ENCODE results near the gene TMEM141.
"Not testable (repeated sequence)": the region's sequence is repeated elsewhere in the genome, so short reads cannot be mapped to it uniquely, and the experiment has no call there.

The TMEM141 gene

GRCh38 chr9:136755302-136756133 lies 35.6 kb upstream of the TMEM141 start:
- DNase-seq: not testable (repeated sequence)

- no peak for DNase-seq
Measured at GRCh38 chr9:136756134-136756438, 35.1 kb upstream of the TMEM141 start.

GRCh38 chr9:136756836-136757235 lies 34.3 kb upstream of the TMEM141 start:
- DNase-seq: no peak

GRCh38 chr9:136757328-136757727 lies 33.8 kb upstream of the TMEM141 start:
- DNase-seq: no peak

GRCh38 chr9:136757751-136758140 lies 33.4 kb upstream of the TMEM141 start:
- DNase-seq: no peak

- no peak for DNase-seq
Measured at GRCh38 chr9:136759001-136759400, 32.1 kb upstream of the TMEM141 start.

- DNase-seq: no peak
Measured at GRCh38 chr9:136759436-136760325, 31.5 kb upstream of the TMEM141 start.

- DNase-seq: no peak
Measured at GRCh38 chr9:136760424-136760823, 30.7 kb upstream of the TMEM141 start.

- DNase-seq: peak; percentile 25
Measured at GRCh38 chr9:136760834-136761544, 30.2 kb upstream of the TMEM141 start.

GRCh38 chr9:136761545-136761981 lies 29.6 kb upstream of the TMEM141 start:
- DNase-seq: no peak

- no peak for DNase-seq
Measured at GRCh38 chr9:136762221-136762691, 28.9 kb upstream of the TMEM141 start.

GRCh38 chr9:136762915-136763648 lies 28.1 kb upstream of the TMEM141 start:
- DNase-seq: peak; percentile 61

GRCh38 chr9:136763649-136764035 lies 27.5 kb upstream of the TMEM141 start:
- no peak for DNase-seq

- DNase-seq: no peak
Measured at GRCh38 chr9:136764301-136764891, 26.7 kb upstream of the TMEM141 start, which contains the start of gene LCN15. Gene LCN15, minus strand, starts transcription at chr9:136764518. Its CDS starts 30 bp downstream, at chr9:136764488.

- DNase-seq: no peak
Measured at GRCh38 chr9:136765041-136765440, 26.1 kb upstream of the TMEM141 start.

- DNase-seq: not testable (repeated sequence)
Measured at GRCh38 chr9:136765745-136766409, 25.3 kb upstream of the TMEM141 start.

- peak; percentile 43 for DNase-seq
Measured at GRCh38 chr9:136766410-136767120, 24.6 kb upstream of the TMEM141 start.

GRCh38 chr9:136769710-136770191 lies 21.4 kb upstream of the TMEM141 start:
- peak; percentile 58 for DNase-seq

GRCh38 chr9:136771907-136772415 lies 19.2 kb upstream of the TMEM141 start:
- no peak for DNase-seq

GRCh38 chr9:136773386-136774044 lies 17.6 kb upstream of the TMEM141 start:
- DNase-seq: peak; percentile 25

All from CD4-positive, alpha-beta T cell treated with Interleukin-6 for 4 hours (primary cell).